Activated CD4-positive, alpha-beta memory T cell treated with anti-CD3 and anti-CD28 coated beads, Interleukin-2, amount 10 ng/mL, durations not matched to agents 7 days and 5 days (primary cell): ENCODE results near the gene SERGEF. TPM values are rescaled to one million over a fixed set of nuclear protein-coding genes. Genes with fewer than 3 reads are reported as not detected.

ENCODE experiments used
- CTCF ChIA-PET: fragments of 350-600 bp; sonication (Branson Sonifier 250); formaldehyde crosslinking; loops from one replicate; lab custom pipeline; 2021; ENCODE audit warnings: antibody characterized with exemption, inconsistent platforms; lab: Charles Lee
- POLR2A ChIA-PET: fragments of 350-600 bp; sonication (Branson Sonifier 250); formaldehyde crosslinking; loops from one replicate; lab custom pipeline; 2021; ENCODE audit warnings: antibody characterized with exemption; lab: Charles Lee
- DNase-seq: peaks from one replicate; pipeline ENCODE4 v3.0.0-alpha.2; 2020
- H3K27ac Mint-ChIP-seq: one replicate; pipeline ENCODE4 v1.8.0; 2021; ENCODE audit warnings: mild to moderate bottlenecking, mixed read lengths
- H3K27me3 Mint-ChIP-seq: one replicate; pipeline ENCODE4 v1.8.0; 2021; ENCODE audit warnings: mixed read lengths
- H3K36me3 Mint-ChIP-seq: one replicate; pipeline ENCODE4 v1.8.0; 2021; ENCODE audit warnings: low read depth, mixed read lengths
- H3K4me1 Mint-ChIP-seq: one replicate; pipeline ENCODE4 v1.8.0; 2021; ENCODE audit warnings: mixed read lengths
- H3K4me3 Mint-ChIP-seq: one replicate; pipeline ENCODE4 v1.8.0; 2021; ENCODE audit warnings: mild to moderate bottlenecking, mixed read lengths
- H3K9me3 Mint-ChIP-seq: one replicate; pipeline ENCODE4 v1.8.0; 2021; ENCODE audit warnings: mixed read lengths
- total RNA-seq, 2 experiments: library from RNA; stranded (reverse); gene quantifications; one replicate each; pipeline ENCODE4 v1.2.3, GENCODE V29; 2021

SERGEF gene
- total RNA-seq, 2 experiments from 2014 or later: 33.9 to 34.2 TPM

DNA sequence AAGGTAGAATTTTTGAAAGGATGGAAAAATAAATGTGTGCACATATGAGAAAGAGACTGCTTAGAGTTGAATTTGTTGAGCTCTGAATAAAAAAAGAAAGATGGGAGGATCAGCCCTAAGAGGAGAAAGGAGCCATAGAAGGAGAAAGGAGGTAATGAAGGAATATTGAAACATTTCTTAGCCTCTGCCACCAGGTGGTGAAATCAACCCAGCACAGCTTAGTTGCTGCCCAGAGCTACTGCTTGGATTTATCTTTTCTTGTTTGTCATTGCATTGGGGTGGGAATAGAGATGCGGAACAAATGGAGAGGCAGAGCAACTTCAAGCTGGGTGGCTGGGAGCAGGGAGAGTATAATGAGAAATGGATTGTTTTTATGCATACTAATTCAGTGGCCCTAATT is 80.4 kb downstream of the SERGEF start:
- no peak overlapping the region for H3K4me3 Mint-ChIP-seq
- DNase-seq: no peak
- POLR2A ChIA-PET: no interaction called here
- no peaks in the 10 kb centered on the region for H3K4me1 Mint-ChIP-seq
- H3K27me3 Mint-ChIP-seq: no peaks in the 10 kb centered on the region
- H3K9me3 Mint-ChIP-seq: peaks cover 4% of the 10 kb centered on the region
- no peak overlapping the region for H3K27ac Mint-ChIP-seq
- CTCF ChIA-PET: no interaction called here
- H3K36me3 Mint-ChIP-seq: peaks cover 5% of the 10 kb centered on the region

DNA sequence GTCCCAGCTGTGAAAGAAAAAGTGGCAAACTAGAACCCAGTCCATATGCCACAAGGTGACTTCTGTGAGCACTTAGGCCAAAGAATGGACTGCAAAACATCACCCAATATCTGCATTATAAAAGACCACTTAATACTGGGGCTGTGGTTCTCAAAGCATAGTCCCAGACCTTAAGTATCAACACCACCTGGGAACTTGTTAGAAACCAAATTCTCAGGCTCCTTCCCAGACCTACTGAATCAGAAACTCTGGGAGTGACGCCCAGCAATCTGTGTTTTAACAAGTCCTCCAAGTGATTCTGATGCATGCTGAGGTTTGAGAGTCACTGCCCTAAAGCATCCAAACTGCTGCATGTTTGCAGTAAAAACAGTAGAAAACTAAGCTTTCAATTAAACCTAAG is 81.3 kb downstream of the SERGEF start:
- H3K9me3 Mint-ChIP-seq: peaks cover 4% of the 10 kb centered on the region
- H3K36me3 Mint-ChIP-seq: peaks cover 5% of the 10 kb centered on the region
- H3K4me3 Mint-ChIP-seq: no peak overlapping the region
- ChIA-PET POLR2A (no interaction called here), CTCF (no interaction called here)
- H3K27ac Mint-ChIP-seq: no peak overlapping the region
- no peak for DNase-seq
- H3K4me1 Mint-ChIP-seq: no peaks in the 10 kb centered on the region
- no peaks in the 10 kb centered on the region for H3K27me3 Mint-ChIP-seq

DNA sequence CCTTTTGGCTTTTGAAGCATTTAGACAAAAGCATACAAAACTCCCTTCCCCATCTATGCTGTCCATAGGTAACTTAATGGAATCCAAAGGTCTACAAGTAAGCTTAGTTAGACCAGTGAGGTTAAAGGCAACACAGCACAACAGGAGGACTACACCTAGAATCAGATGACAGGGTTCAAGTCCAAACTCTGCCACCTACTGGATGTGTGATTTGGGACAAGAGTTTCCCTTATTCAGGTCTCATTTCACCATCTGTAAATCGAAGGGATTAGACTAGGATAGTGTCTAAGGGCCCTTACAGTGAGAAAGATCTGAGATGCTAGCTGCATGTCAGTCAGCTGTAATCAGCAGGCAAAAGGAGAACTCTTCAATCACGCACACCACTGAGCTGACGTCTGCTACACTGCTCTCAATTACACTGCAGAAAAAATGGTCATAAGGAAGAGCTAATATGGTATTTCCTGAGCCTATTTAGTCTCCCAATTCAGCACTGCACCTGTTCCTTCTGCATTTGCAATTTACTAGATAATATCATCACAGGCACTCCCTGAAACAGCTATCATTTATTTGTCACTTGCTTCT is 82.2 kb downstream of the SERGEF start:
- Mint-ChIP-seq H3K4me1 (no peaks in the 10 kb centered on the region), H3K27me3 (no peaks in the 10 kb centered on the region), H3K36me3 (peaks cover 5% of the 10 kb centered on the region), H3K27ac (no peak overlapping the region), H3K9me3 (peaks cover 4% of the 10 kb centered on the region), H3K4me3 (no peak overlapping the region)
- POLR2A ChIA-PET: interaction anchor here (0.6 kb wide), 1 partner anchor 12 kb away, joined by 3 read pairs; no protein-coding TSS in a partner anchor
- CTCF ChIA-PET: no interaction called here
- DNase-seq: no peak

DNA sequence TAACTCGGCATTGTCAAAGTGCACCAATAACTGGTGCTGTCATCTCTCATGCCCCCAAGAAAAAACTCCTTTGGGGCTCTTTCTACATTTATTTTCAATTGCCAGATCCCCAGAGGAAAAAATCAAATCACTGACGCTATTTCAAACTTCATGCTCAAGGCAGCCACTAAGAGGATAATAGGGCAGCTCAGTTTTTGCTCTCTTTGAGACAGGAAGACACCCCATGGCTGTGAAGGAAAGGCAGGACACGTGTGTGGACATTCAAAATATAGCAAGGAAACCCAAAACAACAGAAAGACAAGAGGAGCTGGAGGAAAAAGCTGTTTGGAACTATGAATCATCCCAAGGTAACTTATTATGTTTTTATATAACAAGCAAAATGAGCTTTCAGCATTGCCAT is 83.7 kb downstream of the SERGEF start:
- H3K27me3 Mint-ChIP-seq: no peaks in the 10 kb centered on the region
- H3K4me3 Mint-ChIP-seq: no peak overlapping the region
- peaks cover 7% of the 10 kb centered on the region for H3K36me3 Mint-ChIP-seq
- POLR2A ChIA-PET: no interaction called here
- no peak overlapping the region for H3K27ac Mint-ChIP-seq
- peaks cover 4% of the 10 kb centered on the region for H3K9me3 Mint-ChIP-seq
- DNase-seq: no peak
- H3K4me1 Mint-ChIP-seq: no peaks in the 10 kb centered on the region
- CTCF ChIA-PET: no interaction called here

DNA sequence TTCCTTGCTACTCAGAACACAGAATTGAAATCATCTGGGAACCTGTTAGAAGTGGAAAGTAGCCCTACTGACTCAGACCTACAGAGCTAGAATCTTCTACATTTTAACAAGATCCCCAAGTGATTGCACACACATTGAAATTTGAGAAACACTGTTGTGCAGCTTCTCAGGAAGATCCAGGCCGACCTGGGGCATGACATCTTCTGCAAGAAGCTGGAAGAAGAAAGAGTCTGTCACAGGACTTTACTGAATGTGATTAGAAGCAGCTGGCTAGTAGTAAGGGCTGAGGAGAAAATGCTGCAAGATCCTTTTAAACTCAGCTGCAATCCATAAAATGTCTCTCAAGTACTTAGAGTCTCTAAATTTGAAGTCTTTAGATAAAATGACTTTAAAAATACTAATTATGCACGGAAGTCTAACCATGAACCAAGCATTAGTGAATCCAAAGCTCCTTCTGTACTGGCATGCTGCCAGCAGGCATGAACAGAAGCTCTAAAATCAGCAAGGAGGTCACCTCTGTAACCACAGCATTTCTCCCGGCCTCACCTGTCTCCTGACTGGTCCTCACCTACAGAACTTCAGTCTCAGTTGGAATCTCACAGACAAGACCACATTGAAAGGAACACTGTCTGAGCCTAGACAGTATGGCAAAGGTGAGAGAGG is 85.0 kb downstream of the SERGEF start:
- Mint-ChIP-seq H3K27me3 (no peaks in the 10 kb centered on the region), H3K27ac (no peak overlapping the region), H3K36me3 (peaks cover 15% of the 10 kb centered on the region), H3K9me3 (peaks cover 4% of the 10 kb centered on the region), H3K4me3 (no peak overlapping the region), H3K4me1 (no peaks in the 10 kb centered on the region)
- CTCF ChIA-PET: no interaction called here
- no peak for DNase-seq
- POLR2A ChIA-PET: no interaction called here

DNA sequence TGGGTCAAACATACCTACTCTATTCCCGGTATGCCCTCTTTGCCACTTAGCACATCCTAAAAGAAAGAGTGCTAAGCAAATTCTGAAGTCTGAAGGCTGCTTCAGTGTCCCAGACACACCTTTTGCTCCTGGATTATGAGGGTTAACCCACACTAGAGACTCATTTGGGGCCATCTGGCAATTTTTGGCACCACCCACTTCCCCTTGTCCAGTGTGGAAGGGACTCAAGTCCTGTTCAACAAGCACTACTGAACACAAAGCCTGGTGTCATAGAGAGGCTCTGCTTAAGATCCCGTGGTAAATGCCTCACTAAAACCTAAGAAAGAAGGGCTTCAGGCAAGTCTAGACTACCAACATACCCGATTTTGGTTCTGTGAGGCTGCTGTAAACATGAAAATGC is 85.8 kb downstream of the SERGEF start:
- no peaks in the 10 kb centered on the region for H3K9me3 Mint-ChIP-seq
- no peaks in the 10 kb centered on the region for H3K27me3 Mint-ChIP-seq
- ChIA-PET POLR2A (no interaction called here), CTCF (no interaction called here)
- H3K4me3 Mint-ChIP-seq: no peak overlapping the region
- no peak overlapping the region for H3K27ac Mint-ChIP-seq
- peaks cover 10% of the 10 kb centered on the region for H3K36me3 Mint-ChIP-seq
- DNase-seq: no peak
- H3K4me1 Mint-ChIP-seq: no peaks in the 10 kb centered on the region

DNA sequence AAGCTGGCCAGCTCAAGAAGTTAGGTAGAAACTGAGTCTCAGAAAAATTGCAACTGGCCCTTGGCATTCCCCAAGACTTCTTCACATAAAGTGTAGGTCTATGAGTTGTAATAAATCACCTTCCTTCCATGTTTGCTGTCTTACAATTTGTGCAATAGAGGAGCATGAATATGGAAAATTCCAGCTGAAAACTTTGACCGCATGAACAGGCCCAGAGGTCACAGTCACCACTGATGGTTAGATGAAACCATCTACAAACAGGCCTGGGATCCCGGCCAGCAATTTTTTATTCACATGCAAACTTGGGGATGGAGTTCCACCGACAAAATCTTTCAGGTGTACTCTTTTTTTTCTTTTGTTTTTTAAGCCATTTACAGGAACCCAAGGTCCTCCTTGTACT is 88.1 kb downstream of the SERGEF start:
- Mint-ChIP-seq H3K4me1 (peaks cover 2% of the 10 kb centered on the region), H3K9me3 (no peaks in the 10 kb centered on the region), H3K27ac (no peak overlapping the region), H3K27me3 (no peaks in the 10 kb centered on the region), H3K36me3 (peaks cover 10% of the 10 kb centered on the region), H3K4me3 (no peak overlapping the region)
- POLR2A ChIA-PET: no interaction called here
- CTCF ChIA-PET: no interaction called here
- no peak for DNase-seq

DNA sequence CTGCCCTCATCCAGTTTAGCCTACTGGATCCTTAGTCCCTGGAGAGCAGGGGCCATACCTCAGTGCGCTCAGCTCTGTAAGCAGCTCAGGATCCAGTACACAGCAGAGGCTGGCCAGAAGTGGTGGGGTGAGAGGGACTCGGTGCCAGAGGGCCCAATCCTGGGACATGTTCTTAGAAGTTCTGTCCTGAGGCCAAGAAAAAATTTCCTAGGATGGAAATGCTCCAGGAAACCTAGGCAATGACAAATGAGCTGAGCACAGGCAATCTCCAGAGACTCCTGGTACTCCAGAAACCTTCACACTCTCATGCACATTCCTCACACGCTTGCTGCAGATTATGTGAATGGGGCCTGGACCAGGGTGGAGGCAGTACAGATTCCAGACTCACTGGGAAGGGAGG is 89.6 kb downstream of the SERGEF start:
- Mint-ChIP-seq H3K4me3 (no peak overlapping the region), H3K36me3 (peaks cover 14% of the 10 kb centered on the region), H3K27ac (no peak overlapping the region), H3K4me1 (peaks cover 2% of the 10 kb centered on the region), H3K27me3 (no peaks in the 10 kb centered on the region), H3K9me3 (no peaks in the 10 kb centered on the region)
- DNase-seq: no peak
- POLR2A ChIA-PET: interaction anchor here (0.7 kb wide), 1 partner anchor 90 kb away, joined by 3 read pairs; the partner anchor contains the start of gene SERGEF
- CTCF ChIA-PET: no interaction called here

DNA sequence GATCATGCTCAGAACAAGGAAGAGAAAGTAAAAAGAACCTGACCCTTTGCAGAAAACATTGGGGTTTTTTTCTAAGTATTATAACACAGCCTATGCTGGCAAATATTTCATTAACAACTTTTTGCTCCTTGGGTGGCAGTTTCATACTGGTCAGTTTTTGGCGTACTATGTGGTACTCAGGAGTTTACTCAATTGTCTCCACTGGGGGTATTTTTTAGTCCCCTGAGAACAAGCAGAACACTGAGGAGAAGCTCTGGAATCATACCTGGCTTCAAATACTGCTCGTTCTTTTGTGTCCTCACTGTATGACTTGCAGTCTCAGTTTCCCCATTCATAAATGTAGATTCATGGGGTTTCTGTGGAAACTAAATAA is 90.4 kb downstream of the SERGEF start:
- POLR2A ChIA-PET: no interaction called here
- H3K4me3 Mint-ChIP-seq: no peak overlapping the region
- CTCF ChIA-PET: no interaction called here
- no peak overlapping the region for H3K27ac Mint-ChIP-seq
- H3K9me3 Mint-ChIP-seq: no peaks in the 10 kb centered on the region
- H3K36me3 Mint-ChIP-seq: peaks cover 14% of the 10 kb centered on the region
- peaks cover 2% of the 10 kb centered on the region for H3K4me1 Mint-ChIP-seq
- no peak for DNase-seq
- H3K27me3 Mint-ChIP-seq: no peaks in the 10 kb centered on the region

DNA sequence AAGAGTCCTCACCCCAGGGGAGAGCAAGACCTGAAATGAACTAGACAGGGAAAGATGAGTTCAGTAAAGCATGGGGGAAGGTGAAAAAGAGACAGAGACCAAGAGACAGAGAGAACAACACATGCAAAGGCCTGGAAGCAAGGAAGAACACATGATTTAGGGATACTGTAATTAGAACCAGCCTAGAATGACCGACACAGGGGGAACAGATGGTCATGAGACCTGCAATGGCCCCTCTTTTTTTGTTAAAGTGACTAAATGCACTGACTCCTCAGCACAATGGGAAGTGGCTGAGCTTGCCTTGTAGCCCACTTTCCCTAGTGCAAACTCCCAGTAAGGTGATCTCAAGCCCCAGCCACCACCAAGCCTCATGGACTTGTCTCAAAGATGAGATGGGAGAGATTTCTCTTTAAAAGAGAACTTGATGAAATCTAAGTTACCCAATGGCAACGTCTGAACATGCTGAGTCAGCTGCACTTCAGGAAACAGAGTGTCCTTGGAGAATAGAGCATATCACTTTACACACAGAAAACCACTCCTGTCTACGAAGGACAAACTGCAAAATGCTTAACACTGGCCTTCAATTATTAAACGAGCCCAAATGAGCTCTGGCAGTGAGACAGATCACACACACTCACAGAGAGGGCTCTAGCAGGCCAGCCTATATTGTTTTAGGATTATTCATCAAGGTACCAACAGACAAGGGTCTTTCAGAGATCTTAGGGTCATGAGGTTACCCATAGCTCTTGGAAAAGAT is 91.0 kb downstream of the SERGEF start:
- Mint-ChIP-seq H3K36me3 (peaks cover 14% of the 10 kb centered on the region), H3K4me3 (no peak overlapping the region), H3K27ac (no peak overlapping the region), H3K27me3 (no peaks in the 10 kb centered on the region), H3K9me3 (no peaks in the 10 kb centered on the region), H3K4me1 (peaks cover 2% of the 10 kb centered on the region)
- POLR2A ChIA-PET: no interaction called here
- no peak for DNase-seq
- CTCF ChIA-PET: no interaction called here

DNA sequence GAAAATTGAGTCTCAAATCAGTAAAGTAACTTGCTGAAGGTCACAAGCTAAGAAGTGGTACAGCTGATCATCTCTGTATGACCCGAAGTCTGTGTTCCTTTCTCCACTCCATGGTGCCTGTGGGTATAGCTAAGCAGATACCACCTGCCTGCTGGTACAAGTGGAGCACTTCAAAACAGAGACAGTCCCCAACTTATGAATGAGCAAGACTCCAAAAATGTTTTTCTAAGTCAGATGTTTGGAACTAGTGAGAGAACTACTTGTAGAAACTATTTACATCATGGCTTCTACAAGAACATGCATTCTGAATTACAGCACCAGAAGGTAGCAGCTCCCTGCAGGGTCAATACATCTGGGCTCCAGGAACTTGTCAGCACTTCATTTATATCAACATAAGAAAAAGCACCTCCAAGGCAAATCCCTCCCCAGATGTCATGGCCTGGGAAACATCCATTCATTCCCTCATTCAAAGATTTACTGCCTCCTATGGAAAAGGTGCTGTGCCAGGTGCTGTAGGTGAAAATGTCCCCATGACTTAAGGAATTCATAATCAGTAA is 94.7 kb downstream of the SERGEF start:
- no peak overlapping the region for H3K27ac Mint-ChIP-seq
- H3K4me1 Mint-ChIP-seq: peaks cover 2% of the 10 kb centered on the region
- H3K9me3 Mint-ChIP-seq: no peaks in the 10 kb centered on the region
- POLR2A ChIA-PET: interaction anchor here (0.7 kb wide), 1 partner anchor 12 kb away, joined by 3 read pairs; no protein-coding TSS in a partner anchor
- no peaks in the 10 kb centered on the region for H3K27me3 Mint-ChIP-seq
- CTCF ChIA-PET: interaction anchor here (0.5 kb wide), 1 partner anchor 28 kb away, joined by 3 read pairs; no protein-coding TSS in a partner anchor
- peaks cover 4% of the 10 kb centered on the region for H3K36me3 Mint-ChIP-seq
- no peak for DNase-seq
- H3K4me3 Mint-ChIP-seq: no peak overlapping the region

DNA sequence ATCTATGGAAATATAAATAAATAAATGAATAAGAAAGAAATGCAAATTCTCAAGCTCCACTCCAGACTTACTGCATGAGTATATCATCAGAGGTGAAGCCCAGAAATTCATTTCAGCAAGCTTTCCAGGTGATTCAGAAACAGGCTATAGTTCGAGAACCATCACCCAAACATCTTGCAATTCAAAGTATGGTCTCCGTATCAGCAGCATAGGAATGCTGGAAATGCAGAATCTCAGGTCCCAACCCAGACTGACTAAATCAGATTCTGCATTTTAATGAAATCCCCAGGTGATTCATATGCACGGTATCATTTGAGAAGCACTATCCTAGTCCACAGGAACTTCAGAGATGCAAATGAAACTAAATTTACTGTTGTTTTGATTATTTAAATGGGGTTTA is 95.3 kb downstream of the SERGEF start:
- H3K27ac Mint-ChIP-seq: no peak overlapping the region
- no peak overlapping the region for H3K4me3 Mint-ChIP-seq
- POLR2A ChIA-PET: no interaction called here
- H3K4me1 Mint-ChIP-seq: peaks cover 2% of the 10 kb centered on the region
- H3K27me3 Mint-ChIP-seq: no peaks in the 10 kb centered on the region
- CTCF ChIA-PET: interaction anchor here (0.5 kb wide), 1 partner anchor 27 kb away, joined by 3 read pairs; no protein-coding TSS in a partner anchor
- peaks cover 4% of the 10 kb centered on the region for H3K36me3 Mint-ChIP-seq
- no peak for DNase-seq
- no peaks in the 10 kb centered on the region for H3K9me3 Mint-ChIP-seq

DNA sequence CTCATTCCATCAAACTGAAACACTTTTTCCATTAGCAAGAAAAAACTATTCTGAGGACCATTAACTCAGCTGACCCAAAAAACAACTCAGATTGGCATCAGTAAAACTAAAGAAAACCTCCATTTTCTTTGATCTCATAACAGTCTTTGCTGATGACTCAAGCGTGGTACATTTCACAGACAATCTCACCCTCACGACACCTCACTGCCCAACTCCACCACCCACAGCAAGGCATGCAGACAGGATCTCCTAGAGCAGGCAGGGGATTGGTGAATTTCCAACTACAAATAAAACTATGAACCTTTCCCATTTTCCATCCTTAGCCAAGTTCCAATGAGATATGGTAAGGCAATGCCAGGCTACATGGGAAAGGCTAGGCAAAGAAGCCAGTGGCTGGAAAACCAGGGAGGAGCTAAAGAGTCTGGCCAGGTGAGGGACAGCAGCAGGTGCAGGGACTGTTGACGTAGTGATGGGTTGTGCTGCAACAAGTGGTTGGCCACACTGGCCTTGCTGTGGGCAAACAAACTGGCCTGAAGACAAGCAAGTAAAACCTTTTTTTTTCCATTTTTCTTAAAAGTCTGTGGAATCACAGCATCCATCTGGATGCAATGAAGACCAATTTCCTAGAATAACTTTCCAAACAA is 97.2 kb downstream of the SERGEF start:
- H3K27me3 Mint-ChIP-seq: no peaks in the 10 kb centered on the region
- ChIA-PET CTCF (no interaction called here), POLR2A (no interaction called here)
- H3K4me1 Mint-ChIP-seq: no peaks in the 10 kb centered on the region
- no peak overlapping the region for H3K27ac Mint-ChIP-seq
- no peaks in the 10 kb centered on the region for H3K9me3 Mint-ChIP-seq
- H3K4me3 Mint-ChIP-seq: no peak overlapping the region
- no peak for DNase-seq
- peaks cover 4% of the 10 kb centered on the region for H3K36me3 Mint-ChIP-seq
